Endothelial cell of umbilical vein (primary cell): Measurements from ENCODE around the gene KMT5C. TPM values are rescaled to one million over a fixed set of nuclear protein-coding genes. Genes with fewer than 3 reads are reported as not detected.
A peak's percentile ranks its signal among the peaks of the same experiment; 100 is the strongest.

Experiments used
- BruUV-seq: library from RNA; stranded (reverse); fragments of 400-500 nt; replicated peaks from 2 replicates; lab custom pipeline; 2021; lab: Mats Ljungman, UMichigan
- CTCF ChIA-PET: fragments of 300-600, 350-600 bp; sonication (Branson Sonifier 250); formaldehyde crosslinking; loops from one replicate; lab custom pipeline; 2021; ENCODE audit warnings: antibody characterized with exemption, inconsistent platforms; lab: Charles Lee
- POLR2A ChIA-PET: fragments of 300-600, 350-600 bp; sonication (Branson Sonifier 250); formaldehyde crosslinking; loops from one replicate; lab custom pipeline; 2021; ENCODE audit warnings: antibody characterized with exemption, inconsistent platforms; lab: Charles Lee
- DNase-seq: peaks from one replicate; pipeline ENCODE4 v3.0.0-alpha.2; 2011; ENCODE audit warnings: low read depth, low spot score
- FAIRE-seq: peaks from 2 replicates; lab custom pipeline; 2011; peaks lifted over from hg19 to GRCh38; lab: Jason Lieb, UNC
- H2AFZ ChIP-seq: 2 replicates; pipeline ENCODE4 v1.6.0; 2012; ENCODE audit warnings: low read depth, low read length, control low read depth, inconsistent platforms
- H3K27ac ChIP-seq: 2 replicates; pipeline ENCODE4 v1.5.1; 2011; ENCODE audit warnings: low read depth, mild to moderate bottlenecking, control low read depth, low read length, moderate library complexity; ENCODE audit not compliant: insufficient read depth
- H3K27me3 ChIP-seq, 2 experiments: 2 replicates each; pipeline versions ENCODE4 v1.6.0 to v1.6.1; 2011; ENCODE audit warnings: low read length in 2 of 2, mixed read lengths in 1 of 2; ENCODE audit not compliant: control insufficient read depth in 2 of 2, insufficient read depth in 2 of 2
- H3K36me3 ChIP-seq, 2 experiments: 2 replicates in 1 of 2; 3 replicates in 1 of 2; pipeline ENCODE4 v1.5.1; 2011; ENCODE audit warnings: low read length in 2 of 2, mild to moderate bottlenecking in 1 of 2, moderate library complexity in 1 of 2; ENCODE audit not compliant: control insufficient read depth in 2 of 2, insufficient read depth in 2 of 2; ENCODE audit errors: extremely low read depth in 1 of 2
- H3K4me1 ChIP-seq: 3 replicates; pipeline ENCODE4 v1.5.1; 2011; ENCODE audit warnings: mild to moderate bottlenecking, low read length; ENCODE audit not compliant: control insufficient read depth, insufficient read depth; ENCODE audit errors: extremely low read depth
- H3K4me2 ChIP-seq: 2 replicates; pipeline ENCODE4 v1.6.1; 2011; ENCODE audit warnings: low read length, control low read depth, mixed read lengths; ENCODE audit not compliant: insufficient read depth
- H3K4me3 ChIP-seq, 3 experiments: fragments of 200-600 bp in 1 of 3; sonication (generic), shearing (Covaris generic) in 1 of 3; replicated peaks in 1 of 3; 2 replicates each; pipeline ENCODE4 v1.5.1; 2011 to 2016; ENCODE audit warnings: control low read depth in 3 of 3, low read length in 3 of 3, mild to moderate bottlenecking in 2 of 3, inconsistent platforms in 1 of 3, low read depth in 1 of 3, moderate library complexity in 1 of 3; ENCODE audit not compliant: insufficient read depth in 1 of 3
- H3K79me2 ChIP-seq: 2 replicates; pipeline ENCODE4 v1.6.0; 2012; ENCODE audit warnings: low read length, inconsistent platforms; ENCODE audit not compliant: control insufficient read depth, insufficient read depth
- H3K9ac ChIP-seq: replicated peaks from 2 replicates; pipeline ENCODE3; 2011; ENCODE audit warnings: low read length, control low read depth; ENCODE audit not compliant: insufficient read depth; ENCODE audit errors: extremely low read depth
- H3K9me1 ChIP-seq: replicated peaks from 3 replicates; pipeline ENCODE4 v1.6.0; 2011; ENCODE audit warnings: mild to moderate bottlenecking, low read length; ENCODE audit not compliant: control insufficient read depth, insufficient read depth; ENCODE audit errors: extremely low read depth
- H3K9me3 ChIP-seq: replicated peaks from 2 replicates; pipeline ENCODE4 v1.5.1; 2012; ENCODE audit warnings: low read length, inconsistent platforms; ENCODE audit not compliant: control insufficient read depth, insufficient read depth
- H4K20me1 ChIP-seq: replicated peaks from 2 replicates; pipeline ENCODE3; 2011; ENCODE audit warnings: mild to moderate bottlenecking, low read length; ENCODE audit not compliant: control insufficient read depth, insufficient read depth; ENCODE audit errors: extremely low read depth
- EZH2 ChIP-seq: IDR thresholded peaks from 2 replicates; pipeline ENCODE4 v1.6.1; 2012; ENCODE audit warnings: borderline replicate concordance, low read depth, mild to moderate bottlenecking, moderate library complexity, low read length, inconsistent platforms; ENCODE audit not compliant: severe bottlenecking
- FOS ChIP-seq: IDR thresholded peaks from 2 replicates; pipeline ENCODE4 v1.6.1; 2011; ENCODE audit warnings: mild to moderate bottlenecking, low read length, moderate library complexity, borderline replicate concordance; ENCODE audit not compliant: insufficient read depth
- GATA2 ChIP-seq: IDR thresholded peaks from 2 replicates; pipeline ENCODE4 v1.7.0; 2011; ENCODE audit warnings: low read depth, mild to moderate bottlenecking, moderate library complexity, mixed read lengths, low read length; ENCODE audit not compliant: insufficient read length, insufficient read depth
- JUN ChIP-seq: IDR thresholded peaks from 2 replicates; pipeline ENCODE4 v1.6.1; 2011; ENCODE audit warnings: borderline replicate concordance, low read depth; ENCODE audit not compliant: insufficient read length, insufficient read depth
- MYC ChIP-seq: IDR thresholded peaks from one replicate; pipeline ENCODE4 v1.6.1; 2011; ENCODE audit warnings: mild to moderate bottlenecking, low read depth, low read length
- POLR2A ChIP-seq: IDR thresholded peaks from 2 replicates; pipeline ENCODE4 v1.6.1; 2012; ENCODE audit warnings: low read depth, mild to moderate bottlenecking, control low read depth, low read length
- POLR2AphosphoS5 ChIP-seq: IDR thresholded peaks from 2 replicates; pipeline ENCODE4 v1.6.1; 2012; ENCODE audit warnings: low read depth, mild to moderate bottlenecking, control low read depth, low read length, moderate library complexity; ENCODE audit not compliant: insufficient read depth
- dilution Hi-C: fragments of 300-500 bp; cut with MboI; formaldehyde crosslinking; loops from one replicate; pipeline ENCODE4 v1.15.0; 2019; ENCODE audit warnings: low sequenced_read_pairs; ENCODE audit not compliant: extremely low pct_ligation_motif_present
- intact Hi-C: fragments of 100-400 bp; cut with micrococcal nuclease; formaldehyde crosslinking; loops from one replicate; pipeline ENCODE4 v1.10.0; 2022
- polyA plus RNA-seq, 4 experiments: library from polyadenylated mRNA; depleted of rRNA in 3 of 4; stranded (reverse) in 3 of 4; unstranded in 1 of 4; fragments of >200 nt; gene quantifications; 2 replicates each; pipeline versions ENCODE4 v1.2.1 to v1.2.3, GENCODE V29; 2011 to 2012; ENCODE audit warnings: missing spikeins in 1 of 4
- total RNA-seq: library from RNA; stranded (reverse); gene quantifications from 2 replicates; pipeline ENCODE4 v1.2.3, GENCODE V29; 2021
- TF ChIP-seq, protein P1 (sequence below): IDR thresholded peaks from 2 replicates; pipeline ENCODE4 v1.6.1; 2011; ENCODE audit not compliant: insufficient read depth, insufficient read length
- TF ChIP-seq, protein P2 (sequence below), 2 donors: IDR thresholded peaks; 1 replicate in 1 of 2; 2 replicates in 1 of 2; pipeline ENCODE4 v1.5.1; 2011; ENCODE audit warnings: low read length in 2 of 2, mild to moderate bottlenecking in 2 of 2, moderate library complexity in 2 of 2, control low read depth in 1 of 2, inconsistent platforms in 1 of 2, low read depth in 1 of 2; ENCODE audit not compliant: insufficient read depth in 1 of 2; ENCODE audit errors: extremely low read depth in 1 of 2

The KMT5C gene
- total and polyA plus RNA-seq, 2 donors (not counting 3 experiments of a cell fraction or from before 2014, with no cell fraction given) = 7.2 to 13.5 TPM

DNA sequence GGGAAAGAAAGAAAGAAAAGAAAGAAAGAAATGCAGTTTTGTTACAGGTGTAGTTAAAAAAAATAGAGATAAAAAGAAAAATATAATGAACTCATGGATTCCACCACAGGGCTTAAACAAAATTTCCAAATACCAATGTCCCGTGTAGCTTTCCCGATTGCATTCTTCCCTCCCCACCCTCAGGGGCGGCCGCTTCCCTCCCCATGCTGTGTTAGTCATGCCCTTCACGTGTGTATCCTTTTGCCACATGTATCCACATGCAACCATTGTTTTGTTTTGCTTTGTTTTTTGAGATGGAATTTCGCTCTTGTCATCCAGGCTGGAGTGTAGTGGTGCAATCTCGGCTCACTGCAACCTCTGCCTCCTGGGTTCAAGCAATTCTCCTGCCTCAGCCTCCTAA is 3.6 kb upstream of the KMT5C start:
- Histone ChIP-seq H4K20me1 (no peaks in the 10 kb centered on the region), H3K9me3 (no peaks in the 10 kb centered on the region), H3K4me3 (no peak overlapping the region), H2AFZ (no peak overlapping the region), H3K27me3 (peaks cover 0 to 5% of the 10 kb centered on the region in 2 experiments), H3K9ac (no peak overlapping the region), H3K4me2 (no peak overlapping the region), H3K9me1 (no peaks in the 10 kb centered on the region), H3K4me1 (peaks cover 10% of the 10 kb centered on the region), H3K27ac (no peak overlapping the region), H3K79me2 (no peaks in the 10 kb centered on the region), H3K36me3 (no peaks in the 10 kb centered on the region)
- POLR2A ChIA-PET = no interaction called here
- CTCF ChIA-PET = no interaction called here
- BruUV-seq = no TSS peak
- dilution Hi-C loops (no loop called here), intact Hi-C loops (loop anchor here (10.0 kb wide), 1 partner anchor 319 kb away; the partner anchor contains the start of gene U2AF2)
- TF ChIP-seq FOS (no peak), JUN (no peak)
- TF ChIP-seq, protein P1, sequence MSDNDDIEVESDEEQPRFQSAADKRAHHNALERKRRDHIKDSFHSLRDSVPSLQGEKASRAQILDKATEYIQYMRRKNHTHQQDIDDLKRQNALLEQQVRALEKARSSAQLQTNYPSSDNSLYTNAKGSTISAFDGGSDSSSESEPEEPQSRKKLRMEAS = no peak
- DNase-seq (no peak), FAIRE-seq (no peak)

DNA sequence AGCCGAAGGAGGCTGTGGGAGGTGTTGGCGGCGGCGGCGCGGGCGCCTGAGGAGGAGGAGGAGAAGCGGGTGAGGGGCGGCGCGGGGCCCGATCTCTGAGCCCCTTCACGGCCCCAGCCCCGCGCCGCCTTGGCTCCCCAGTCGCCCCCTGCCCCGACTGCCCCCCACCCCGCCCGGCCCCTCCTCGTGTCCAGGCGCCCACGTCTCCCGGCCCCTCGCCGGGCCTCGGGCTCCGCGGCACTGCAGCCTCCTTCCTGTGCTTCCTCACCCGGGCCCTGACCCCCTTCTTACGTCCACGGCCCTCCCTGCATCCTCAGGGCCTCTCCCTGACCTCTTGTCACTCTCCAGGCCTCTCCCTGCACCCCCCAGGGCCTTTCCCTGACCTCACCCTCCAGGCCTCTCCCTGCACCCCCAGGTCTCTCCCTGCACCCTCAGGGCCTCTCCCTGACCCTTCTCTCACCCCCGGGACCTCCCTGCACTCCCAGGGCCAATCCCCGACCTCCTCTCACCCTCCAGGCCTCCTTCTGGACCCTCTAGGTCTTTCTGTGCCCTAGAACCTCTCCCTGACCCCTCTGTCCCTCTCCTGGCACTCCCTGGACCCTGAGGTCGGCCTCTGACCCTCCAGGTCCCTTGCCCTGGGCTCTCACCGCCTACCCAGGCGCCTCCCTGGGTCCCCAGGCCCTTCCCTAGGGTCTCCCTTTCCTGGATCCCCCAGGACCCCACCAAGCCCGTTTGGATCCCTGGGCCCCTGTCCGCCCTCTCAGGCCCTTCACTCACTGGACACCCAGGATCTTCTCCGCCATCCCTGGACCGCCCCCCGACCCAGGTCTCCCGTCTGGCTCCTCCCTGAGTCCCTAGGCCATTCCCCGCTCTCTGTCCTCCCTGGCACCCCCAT is 460 bp downstream of the KMT5C start:
- H3K27me3 ChIP-seq = peaks cover 0 to 3% of the 10 kb centered on the region in 2 experiments
- H3K27ac ChIP-seq = peak overlapping the region; percentile 58
- BruUV-seq = TSS peak; percentile 54
- DNase-seq (no peak), FAIRE-seq (no peak)
- POLR2A ChIA-PET = interaction anchor here (0.8 to 1.8 kb wide), 4 partner anchors 19 to 81 kb away, joined by 3 to 15 read pairs (median 6); partner anchors contain the start of genes PPP6R1, TMEM238 and UBE2S
- H4K20me1 ChIP-seq = no peaks in the 10 kb centered on the region
- dilution Hi-C loops = no loop called here
- CTCF ChIA-PET = interaction anchor here (0.6 to 2.9 kb wide), 17 partner anchors 10 to 199 kb away, joined by 3 to 29 read pairs (median 4); partner anchors contain the start of gene TMEM238
- TF ChIP-seq MYC (no peak), FOS (no peak), JUN (no peak), EZH2 (no peak), POLR2AphosphoS5 (no peak), POLR2A (no peak), GATA2 (no peak)
- TF ChIP-seq, protein P1 = no peak
- TF ChIP-seq, protein P2, sequence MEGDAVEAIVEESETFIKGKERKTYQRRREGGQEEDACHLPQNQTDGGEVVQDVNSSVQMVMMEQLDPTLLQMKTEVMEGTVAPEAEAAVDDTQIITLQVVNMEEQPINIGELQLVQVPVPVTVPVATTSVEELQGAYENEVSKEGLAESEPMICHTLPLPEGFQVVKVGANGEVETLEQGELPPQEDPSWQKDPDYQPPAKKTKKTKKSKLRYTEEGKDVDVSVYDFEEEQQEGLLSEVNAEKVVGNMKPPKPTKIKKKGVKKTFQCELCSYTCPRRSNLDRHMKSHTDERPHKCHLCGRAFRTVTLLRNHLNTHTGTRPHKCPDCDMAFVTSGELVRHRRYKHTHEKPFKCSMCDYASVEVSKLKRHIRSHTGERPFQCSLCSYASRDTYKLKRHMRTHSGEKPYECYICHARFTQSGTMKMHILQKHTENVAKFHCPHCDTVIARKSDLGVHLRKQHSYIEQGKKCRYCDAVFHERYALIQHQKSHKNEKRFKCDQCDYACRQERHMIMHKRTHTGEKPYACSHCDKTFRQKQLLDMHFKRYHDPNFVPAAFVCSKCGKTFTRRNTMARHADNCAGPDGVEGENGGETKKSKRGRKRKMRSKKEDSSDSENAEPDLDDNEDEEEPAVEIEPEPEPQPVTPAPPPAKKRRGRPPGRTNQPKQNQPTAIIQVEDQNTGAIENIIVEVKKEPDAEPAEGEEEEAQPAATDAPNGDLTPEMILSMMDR (IDR thresholded peaks at IDR 0.05; ENCODE audit: extremely low read depth in 1 of 2, insufficient read depth in 1 of 2, low read depth in 1 of 2, low read length in 2 of 2) = no peak
- H3K9me3 ChIP-seq = no peaks in the 10 kb centered on the region
- H3K4me2 ChIP-seq = peak overlapping the region; percentile 71
- H3K4me3 ChIP-seq = peak overlapping the region; percentile 38 to 69 (median 65)
- no peak overlapping the region for H2AFZ ChIP-seq
- no peaks in the 10 kb centered on the region for H3K79me2 ChIP-seq
- no peaks in the 10 kb centered on the region for H3K9me1 ChIP-seq
- peaks cover 0 to 7% of the 10 kb centered on the region in 2 experiments for H3K36me3 ChIP-seq
- H3K4me1 ChIP-seq = peaks cover 10% of the 10 kb centered on the region
- intact Hi-C loops = loop anchor here (1.0 to 10.0 kb wide), 11 partner anchors 13 to 315 kb away; partner anchors contain the start of genes DNAAF3, FIZ1, HSPBP1 and PPP6R1
- H3K9ac ChIP-seq = peak overlapping the region; percentile 80
